ENCODE results near the gene TUBA1B.
"Not testable (repeated sequence)": the region's sequence is repeated elsewhere in the genome, so short reads cannot be mapped to it uniquely, and the experiment has no call there.

Gene TUBA1B

GRCh38 chr12:49138587-49138986 lies 7.4 kb upstream of the TUBA1B start:
- Histone ChIP-seq H3K4me3 (ENCODE audit: low read depth, low read length) (no peak overlapping the region), H3K4me1 (ENCODE audit: control insufficient read depth, insufficient read depth, low read length) (no peaks in the 10 kb centered on the region), H3K9ac (ENCODE audit: low read depth, low read length) (no peak overlapping the region), H3K36me3 (ENCODE audit: control insufficient read depth, insufficient read depth, low read length) (no peaks in the 10 kb centered on the region), H3K9me3 (ENCODE audit: control insufficient read depth, insufficient read depth, low read length) (no peaks in the 10 kb centered on the region), H3K27me3 (ENCODE audit: control insufficient read depth, insufficient read depth, low read length) (no peaks in the 10 kb centered on the region)

- H3K4me3 ChIP-seq (ENCODE audit: low read depth, low read length), result no peak overlapping the region
- H3K9me3 ChIP-seq (ENCODE audit: control insufficient read depth, insufficient read depth, low read length), result no peaks in the 10 kb centered on the region
- no peak overlapping the region for H3K9ac ChIP-seq (ENCODE audit: low read depth, low read length)
Observed at GRCh38 chr12:49137476-49137875, 6.3 kb upstream of the TUBA1B start.

GRCh38 chr12:49136997-49137396 lies 5.8 kb upstream of the TUBA1B start:
- not testable (repeated sequence) for H3K4me1 ChIP-seq (ENCODE audit: control insufficient read depth, insufficient read depth, low read length); H3K4me3 ChIP-seq (ENCODE audit: low read depth, low read length); H3K27me3 ChIP-seq (ENCODE audit: control insufficient read depth, insufficient read depth, low read length); H3K36me3 ChIP-seq (ENCODE audit: control insufficient read depth, insufficient read depth, low read length); H3K9me3 ChIP-seq (ENCODE audit: control insufficient read depth, insufficient read depth, low read length); H3K9ac ChIP-seq (ENCODE audit: low read depth, low read length)

More at GRCh38 chr12:49137476-49137875, 6.3 kb upstream of the TUBA1B start:
- Histone ChIP-seq H3K36me3 (ENCODE audit: control insufficient read depth, insufficient read depth, low read length) (no peaks in the 10 kb centered on the region), H3K27me3 (ENCODE audit: control insufficient read depth, insufficient read depth, low read length) (no peaks in the 10 kb centered on the region), H3K4me1 (ENCODE audit: control insufficient read depth, insufficient read depth, low read length) (no peaks in the 10 kb centered on the region)

- H3K4me3 ChIP-seq (ENCODE audit: low read depth, low read length), result no peak overlapping the region
Observed at GRCh38 chr12:49133590-49133989, 2.4 kb upstream of the TUBA1B start.

GRCh38 chr12:49133014-49133413 lies 1.8 kb upstream of the TUBA1B start:
- H3K9me3 ChIP-seq (ENCODE audit: control insufficient read depth, insufficient read depth, low read length), result no peaks in the 10 kb centered on the region
- no peak overlapping the region for H3K4me3 ChIP-seq (ENCODE audit: low read depth, low read length)
- H3K36me3 ChIP-seq (ENCODE audit: control insufficient read depth, insufficient read depth, low read length), result peaks cover 16% of the 10 kb centered on the region
- no peak overlapping the region for H3K9ac ChIP-seq (ENCODE audit: low read depth, low read length)
- H3K4me1 ChIP-seq (ENCODE audit: control insufficient read depth, insufficient read depth, low read length), result peaks cover 8% of the 10 kb centered on the region
- no peaks in the 10 kb centered on the region for H3K27me3 ChIP-seq (ENCODE audit: control insufficient read depth, insufficient read depth, low read length)

More at GRCh38 chr12:49133590-49133989, 2.4 kb upstream of the TUBA1B start:
- no peaks in the 10 kb centered on the region for H3K27me3 ChIP-seq (ENCODE audit: control insufficient read depth, insufficient read depth, low read length)
- no peaks in the 10 kb centered on the region for H3K9me3 ChIP-seq (ENCODE audit: control insufficient read depth, insufficient read depth, low read length)
- peaks cover 8% of the 10 kb centered on the region for H3K4me1 ChIP-seq (ENCODE audit: control insufficient read depth, insufficient read depth, low read length)
- peaks cover 15% of the 10 kb centered on the region for H3K36me3 ChIP-seq (ENCODE audit: control insufficient read depth, insufficient read depth, low read length)
- no peak overlapping the region for H3K9ac ChIP-seq (ENCODE audit: low read depth, low read length)

- H3K27me3 ChIP-seq (ENCODE audit: control insufficient read depth, insufficient read depth, low read length), result no peaks in the 10 kb centered on the region
- peak overlapping the region; percentile 61 for H3K4me3 ChIP-seq (ENCODE audit: low read depth, low read length)
Observed at GRCh38 chr12:49131894-49132461, 783 bp upstream of the TUBA1B start.

GRCh38 chr12:49130151-49131050 lies 794 bp downstream of the TUBA1B start:
- H3K4me3 ChIP-seq (ENCODE audit: low read depth, low read length), result peak overlapping the region; percentile 99
- H3K9me3 ChIP-seq (ENCODE audit: control insufficient read depth, insufficient read depth, low read length), result no peaks in the 10 kb centered on the region
- peaks cover 8% of the 10 kb centered on the region for H3K4me1 ChIP-seq (ENCODE audit: control insufficient read depth, insufficient read depth, low read length)
- peaks cover 16% of the 10 kb centered on the region for H3K36me3 ChIP-seq (ENCODE audit: control insufficient read depth, insufficient read depth, low read length)
- no peaks in the 10 kb centered on the region for H3K27me3 ChIP-seq (ENCODE audit: control insufficient read depth, insufficient read depth, low read length)
- peak overlapping the region; percentile 96 for H3K9ac ChIP-seq (ENCODE audit: low read depth, low read length)

More at GRCh38 chr12:49131894-49132461, 783 bp upstream of the TUBA1B start:
- no peaks in the 10 kb centered on the region for H3K9me3 ChIP-seq (ENCODE audit: control insufficient read depth, insufficient read depth, low read length)
- peak overlapping the region; percentile 77 for H3K9ac ChIP-seq (ENCODE audit: low read depth, low read length)
- H3K36me3 ChIP-seq (ENCODE audit: control insufficient read depth, insufficient read depth, low read length), result peaks cover 16% of the 10 kb centered on the region
- peaks cover 8% of the 10 kb centered on the region for H3K4me1 ChIP-seq (ENCODE audit: control insufficient read depth, insufficient read depth, low read length)

GRCh38 chr12:49129332-49130150 lies 1.7 kb downstream of the TUBA1B start:
- peaks cover 16% of the 10 kb centered on the region for H3K36me3 ChIP-seq (ENCODE audit: control insufficient read depth, insufficient read depth, low read length)
- no peaks in the 10 kb centered on the region for H3K27me3 ChIP-seq (ENCODE audit: control insufficient read depth, insufficient read depth, low read length)
- peak overlapping the region; percentile 99 for H3K4me3 ChIP-seq (ENCODE audit: low read depth, low read length)
- H3K9me3 ChIP-seq (ENCODE audit: control insufficient read depth, insufficient read depth, low read length), result no peaks in the 10 kb centered on the region
- no peak overlapping the region for H3K9ac ChIP-seq (ENCODE audit: low read depth, low read length)
- H3K4me1 ChIP-seq (ENCODE audit: control insufficient read depth, insufficient read depth, low read length), result peaks cover 8% of the 10 kb centered on the region

- H3K9me3 ChIP-seq (ENCODE audit: control insufficient read depth, insufficient read depth, low read length); H3K27me3 ChIP-seq (ENCODE audit: control insufficient read depth, insufficient read depth, low read length); H3K4me3 ChIP-seq (ENCODE audit: low read depth, low read length); H3K4me1 ChIP-seq (ENCODE audit: control insufficient read depth, insufficient read depth, low read length); H3K9ac ChIP-seq (ENCODE audit: low read depth, low read length): not testable (repeated sequence)
- H3K36me3 ChIP-seq (ENCODE audit: control insufficient read depth, insufficient read depth, low read length), result peaks cover 16% of the 10 kb centered on the region
Observed at GRCh38 chr12:49127971-49128370, 3.2 kb downstream of the TUBA1B start.

- no peak overlapping the region for H3K4me3 ChIP-seq (ENCODE audit: low read depth, low read length)
- peaks cover 16% of the 10 kb centered on the region for H3K36me3 ChIP-seq (ENCODE audit: control insufficient read depth, insufficient read depth, low read length)
Observed at GRCh38 chr12:49126852-49127763, 4.1 kb downstream of the TUBA1B start.

More at GRCh38 chr12:49126852-49127763, 4.1 kb downstream of the TUBA1B start:
- Histone ChIP-seq H3K4me1 (ENCODE audit: control insufficient read depth, insufficient read depth, low read length) (peaks cover 6% of the 10 kb centered on the region), H3K27me3 (ENCODE audit: control insufficient read depth, insufficient read depth, low read length) (no peaks in the 10 kb centered on the region), H3K9ac (ENCODE audit: low read depth, low read length) (no peak overlapping the region), H3K9me3 (ENCODE audit: control insufficient read depth, insufficient read depth, low read length) (no peaks in the 10 kb centered on the region)

All from iPS-15b (cell line).